Stimulated activated CD4-positive, alpha-beta T cell treated with anti-CD3 and anti-CD28 coated beads, TNF-alpha, amount 100 ng/mL, for 48 hours (primary cell): ENCODE measurements around the gene ATP2A2.
"Not testable (repeated sequence)": the region's sequence is repeated elsewhere in the genome, so short reads cannot be mapped to it uniquely, and the experiment has no call there.

Experiments used
- DNase-seq, 3 donors: peaks; one replicate each; pipeline ENCODE4 v3.0.0-alpha.2; 2020; ENCODE audit warnings: low read depth in 3 of 3

The ATP2A2 gene

DNA sequence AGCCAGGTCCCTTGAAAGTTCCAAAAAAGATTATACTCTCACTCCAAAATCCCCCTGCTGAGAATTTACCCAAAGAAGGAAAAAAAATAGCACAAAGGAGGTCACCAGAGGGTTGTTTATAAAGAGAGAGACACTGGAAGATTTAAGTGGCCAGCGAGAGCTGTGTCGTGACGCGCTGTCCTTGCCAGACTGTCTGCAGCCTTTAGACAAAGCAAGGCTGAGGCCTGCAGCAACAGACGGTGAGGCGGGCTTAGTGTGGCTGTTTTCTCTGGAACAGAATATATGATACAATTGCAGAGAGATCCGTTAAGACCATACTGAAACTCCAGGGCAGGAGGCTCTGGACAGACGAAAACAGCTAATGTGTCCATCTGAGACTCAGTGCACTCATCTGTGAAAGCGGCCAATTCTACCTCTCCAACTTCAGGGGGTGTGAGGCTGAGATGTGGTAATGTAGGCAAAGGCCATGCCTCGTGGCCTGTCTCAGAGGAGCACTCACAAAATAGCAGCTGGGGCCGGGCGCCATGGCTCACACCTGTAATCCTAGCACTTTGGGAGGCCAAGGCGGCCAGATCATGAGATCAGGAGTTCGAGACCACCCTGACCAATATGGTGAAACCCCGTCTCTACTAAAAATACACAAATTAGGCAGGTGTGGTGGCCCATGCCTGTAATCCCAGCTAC lies 86.3 kb downstream of the ATP2A2 start:
- no peak for DNase-seq

DNA sequence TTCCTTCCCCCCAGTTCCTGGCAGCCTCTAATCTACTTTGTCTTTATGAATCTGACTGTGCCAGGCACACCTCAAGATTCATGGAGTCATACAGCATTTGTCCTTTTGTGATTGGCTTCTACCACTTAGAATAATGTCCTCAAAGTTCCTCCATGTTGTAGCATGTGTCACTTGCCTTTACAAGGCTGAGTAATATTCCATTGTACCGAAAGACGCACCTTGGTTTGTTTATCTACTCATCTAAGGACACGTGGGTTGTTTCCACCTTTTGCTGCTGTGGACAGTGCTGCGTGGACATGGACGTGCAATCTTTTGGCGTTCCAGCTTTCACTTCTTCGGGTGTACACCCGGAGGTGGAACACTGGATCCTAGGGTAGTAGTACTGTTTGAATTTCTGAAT lies 88.9 kb downstream of the ATP2A2 start:
- no peak for DNase-seq

DNA sequence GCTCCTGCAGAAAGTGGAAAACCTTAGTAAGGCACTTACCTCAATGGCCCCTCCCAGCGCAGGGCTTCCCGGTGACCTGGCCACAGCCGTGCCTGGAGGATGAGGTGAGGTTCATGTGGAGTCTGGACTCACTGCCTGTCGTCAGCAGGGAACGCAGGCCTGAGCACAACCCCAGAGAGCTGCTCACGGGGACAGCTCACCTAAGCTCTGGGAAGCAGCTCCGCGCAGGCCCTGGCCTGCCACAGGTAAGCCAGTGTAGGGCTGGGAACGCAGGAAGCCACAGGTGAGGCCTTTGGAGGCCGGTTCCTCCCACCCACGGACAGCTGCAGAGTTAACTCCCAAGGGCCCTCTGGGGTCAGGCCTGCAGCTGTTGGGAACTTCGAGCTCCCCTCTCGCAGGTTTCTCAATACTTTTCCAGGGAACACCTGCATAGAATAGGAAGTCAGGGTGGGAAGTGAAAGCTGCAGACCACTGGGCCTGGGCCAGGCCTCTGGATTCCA lies 89.7 kb downstream of the ATP2A2 start:
- no peak for DNase-seq

DNA sequence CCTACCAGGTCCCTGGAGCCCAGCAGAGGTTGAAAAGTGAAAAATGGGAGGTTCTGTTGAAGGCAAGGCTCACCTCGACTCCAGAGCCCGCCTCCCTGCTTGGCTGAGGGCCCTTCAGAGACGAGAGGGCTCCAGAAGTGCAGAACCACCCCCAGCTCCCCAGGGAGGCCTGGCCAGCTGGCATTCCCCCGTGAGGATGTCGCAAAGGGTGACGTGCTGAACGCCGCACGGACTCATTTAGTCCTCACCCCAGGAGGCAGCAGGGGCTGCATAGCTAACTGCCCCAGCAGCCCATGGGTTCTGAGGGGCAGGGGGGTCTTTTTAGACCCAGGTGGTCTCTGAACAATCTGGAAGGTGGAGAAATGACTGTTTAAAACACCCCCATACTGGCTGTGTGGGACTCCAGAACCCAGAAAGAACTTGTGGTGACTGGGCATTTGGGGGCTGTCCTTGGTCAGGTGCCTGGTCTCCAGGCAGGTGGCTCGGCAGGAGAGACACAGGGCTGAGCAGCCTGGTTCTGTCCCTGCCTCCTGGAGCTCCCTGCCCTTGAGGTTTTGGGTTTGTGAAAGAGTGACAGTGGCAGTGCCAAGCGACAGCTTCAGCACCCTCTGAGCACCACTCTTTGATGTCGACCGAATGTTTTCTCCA lies 90.5 kb downstream of the ATP2A2 start:
- no peak for DNase-seq

DNA sequence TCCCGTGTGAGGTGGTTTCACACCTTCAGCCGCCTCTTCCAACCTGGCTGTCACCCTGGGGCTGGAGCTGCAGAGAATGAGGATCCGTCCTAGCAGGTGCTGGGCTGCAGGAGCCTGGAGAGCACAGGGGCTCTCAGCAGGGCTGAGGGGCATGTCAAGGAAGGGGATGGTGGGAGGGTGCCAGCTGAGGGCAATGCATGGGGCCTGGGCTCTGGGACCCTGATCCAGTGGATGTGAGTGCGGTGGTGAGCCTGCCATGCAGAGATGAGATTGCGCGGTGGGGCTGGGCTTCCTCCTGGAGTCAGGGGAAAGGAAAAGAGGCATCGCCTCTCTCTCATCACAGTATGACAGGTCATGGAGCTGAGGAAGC lies 91.0 kb downstream of the ATP2A2 start:
- no peak for DNase-seq

DNA sequence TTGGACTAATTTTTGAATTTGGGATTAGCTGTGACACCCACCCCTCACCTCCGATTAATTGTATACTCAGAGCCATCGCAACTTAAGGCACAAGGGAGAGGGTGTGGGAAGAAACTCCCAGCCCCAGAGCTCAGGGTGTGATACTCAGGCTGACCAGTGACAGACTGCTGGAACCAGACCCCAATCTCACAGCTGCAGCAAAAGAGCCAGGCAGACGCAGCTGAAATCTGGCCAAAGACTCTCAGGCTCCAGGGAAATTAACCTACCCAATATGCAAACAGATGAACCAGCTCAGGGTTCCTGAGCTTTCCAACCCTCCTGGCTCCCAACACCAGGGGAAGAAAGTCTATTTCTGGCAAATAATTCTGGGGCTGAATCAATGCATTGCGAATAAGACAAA lies 92.0 kb downstream of the ATP2A2 start:
- no peak for DNase-seq

DNA sequence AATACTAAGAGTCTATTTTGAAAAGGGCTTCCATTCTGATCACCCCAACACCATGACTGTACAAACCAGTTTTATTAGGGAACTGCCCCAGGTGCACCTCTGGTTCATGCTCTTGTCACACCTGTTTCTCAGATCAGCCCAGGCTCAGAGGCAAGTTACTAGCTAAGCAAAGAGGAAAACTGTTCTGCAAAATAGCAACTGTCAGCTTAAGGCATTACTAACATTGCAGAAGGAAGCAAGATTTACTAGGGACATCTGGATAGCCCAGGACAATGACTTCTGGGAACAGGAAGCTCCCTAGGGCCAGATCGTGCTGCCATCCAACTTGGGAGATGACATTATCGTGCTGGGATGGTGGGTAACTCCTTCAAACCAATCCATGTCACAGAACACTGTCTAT lies 92.4 kb downstream of the ATP2A2 start:
- DNase-seq: no peak

DNA sequence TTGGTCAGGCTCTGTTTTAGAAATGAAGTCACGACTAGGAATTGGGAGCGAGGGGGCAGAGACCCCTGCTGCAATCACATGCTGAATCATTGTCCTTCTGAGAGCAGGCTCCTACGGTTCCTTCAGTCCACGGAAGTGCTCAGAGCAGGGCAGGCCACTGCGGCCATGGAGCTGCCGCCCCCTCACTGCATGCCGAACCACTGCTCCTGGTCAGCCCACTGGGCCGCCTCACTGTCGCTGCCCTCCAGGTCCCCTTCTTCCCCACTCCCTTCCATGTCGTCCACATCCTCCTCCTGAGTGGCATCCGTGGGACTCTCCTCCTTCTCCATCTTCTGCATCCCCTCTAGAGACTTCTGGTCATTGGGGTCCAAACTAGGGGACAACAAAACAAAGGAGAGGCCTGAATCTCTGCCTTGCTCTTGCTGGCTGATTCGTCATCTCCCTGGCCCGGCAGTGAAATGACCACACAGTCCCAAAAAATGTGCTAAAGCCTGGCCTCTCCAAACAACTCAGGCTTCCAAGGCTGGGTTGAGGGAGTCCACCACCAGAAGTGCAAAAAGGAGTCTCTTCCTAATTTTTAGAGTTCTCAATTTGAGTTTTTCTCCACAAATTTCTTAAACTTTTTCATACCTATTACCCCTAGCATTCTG lies 93.0 kb downstream of the ATP2A2 start:
- DNase-seq: no peak

DNA sequence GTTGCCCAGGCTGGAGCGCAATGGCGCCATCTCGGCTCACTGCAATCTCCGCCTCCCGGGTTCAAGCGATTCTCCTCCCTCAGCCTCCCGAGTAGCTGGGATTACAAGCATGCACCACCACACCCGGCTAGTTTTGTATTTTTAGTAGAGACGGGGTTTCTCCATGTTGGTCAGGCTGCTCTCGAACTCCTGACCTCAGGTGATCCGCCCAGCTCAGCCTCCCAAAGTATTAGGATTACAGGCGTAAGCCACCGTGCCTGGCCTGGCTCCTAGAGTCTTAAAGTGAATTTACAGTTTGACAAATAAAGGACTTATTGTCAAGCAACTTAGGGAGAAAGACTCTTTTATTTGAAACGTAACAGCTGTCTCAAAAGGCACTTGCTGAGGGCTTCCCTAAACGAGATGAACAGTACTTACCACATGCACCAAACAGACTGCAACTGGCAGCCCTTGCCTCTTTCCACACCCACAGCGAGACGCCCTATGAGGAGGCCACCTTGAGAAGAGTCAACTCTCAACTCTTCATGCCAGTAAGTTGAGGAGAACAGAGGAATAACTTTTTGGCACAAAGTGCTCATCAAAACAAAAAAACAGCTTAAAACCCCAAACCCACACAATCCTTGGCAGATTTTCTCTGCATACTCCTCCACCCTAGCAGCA lies 97.2 kb downstream of the ATP2A2 start:
- not testable (repeated sequence) for DNase-seq

DNA sequence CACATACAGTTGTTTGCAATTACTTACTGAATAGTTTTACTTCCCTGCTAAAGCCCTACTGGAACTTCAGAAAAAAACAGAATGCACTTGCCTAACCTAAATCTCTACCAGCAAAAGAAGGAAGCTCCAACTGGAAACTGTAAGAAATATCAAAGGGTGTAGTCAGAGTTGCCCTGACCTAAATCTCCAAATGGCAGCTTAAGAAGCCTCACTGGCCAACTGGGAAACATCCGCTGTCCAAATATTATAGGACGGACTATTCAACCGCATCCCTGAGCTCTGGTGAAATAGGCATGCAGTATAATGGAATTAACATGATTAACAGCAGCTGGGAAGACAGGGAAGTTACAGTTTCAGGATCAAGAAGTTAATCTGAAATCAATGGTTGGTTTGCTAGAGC lies 98.2 kb downstream of the ATP2A2 start:
- no peak for DNase-seq

DNA sequence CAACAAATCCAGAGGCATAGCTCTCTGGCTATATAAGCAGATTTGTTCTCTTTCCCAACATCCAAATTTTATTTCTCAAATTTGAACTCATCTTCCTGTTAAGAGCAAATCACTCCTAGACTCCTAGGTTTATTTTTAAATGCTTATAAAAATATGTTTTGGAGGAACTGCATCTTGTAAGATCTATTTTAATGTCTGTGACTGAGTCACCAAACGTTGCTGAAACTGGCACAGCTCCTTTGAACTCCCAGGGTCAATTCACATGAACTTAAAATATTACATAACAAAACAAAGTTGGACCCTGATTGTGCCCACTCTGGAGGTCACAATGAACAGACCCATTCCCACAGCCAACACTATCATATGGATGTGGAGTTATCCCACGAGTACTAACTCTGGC lies 98.6 kb downstream of the ATP2A2 start:
- no peak for DNase-seq

DNA sequence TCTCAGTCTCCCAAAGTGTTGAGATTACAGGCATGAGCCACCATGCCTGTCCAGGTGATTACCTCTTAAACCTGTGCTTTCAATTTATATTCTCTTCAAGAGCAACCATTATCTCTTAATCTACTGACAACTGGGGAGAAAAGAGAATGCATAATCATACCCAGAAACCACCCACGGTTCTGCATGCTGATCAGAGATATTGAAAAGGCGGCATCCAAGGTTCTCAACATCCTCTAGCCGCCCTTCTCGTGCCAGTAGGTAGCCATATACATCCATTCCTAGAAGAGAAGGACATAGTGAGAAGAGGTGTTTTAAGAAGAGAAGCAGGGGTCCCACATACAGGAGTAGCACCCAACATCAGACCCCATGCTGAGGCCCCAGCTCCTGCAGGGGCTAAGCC lies 101.6 kb downstream of the ATP2A2 start:
- DNase-seq: no peak
